HG03342 (cell line): ENCODE data around the gene NOTCH1.
"Not testable (repeated sequence)": the region's sequence is repeated elsewhere in the genome, so short reads cannot be mapped to it uniquely, and the experiment has no call there.

Experiments used
- ATAC-seq: cut with Tn5 transposase; IDR thresholded peaks from one replicate; pipeline ENCODE4 v1.9.1; 2021; ENCODE audit warnings: mild to moderate bottlenecking, moderate library complexity; ENCODE audit not compliant: unreplicated experiment

The NOTCH1 gene

GRCh38 chr9:136565086-136565714, 19.4 kb upstream of the NOTCH1 start:
- ATAC-seq: no peak

DNA sequence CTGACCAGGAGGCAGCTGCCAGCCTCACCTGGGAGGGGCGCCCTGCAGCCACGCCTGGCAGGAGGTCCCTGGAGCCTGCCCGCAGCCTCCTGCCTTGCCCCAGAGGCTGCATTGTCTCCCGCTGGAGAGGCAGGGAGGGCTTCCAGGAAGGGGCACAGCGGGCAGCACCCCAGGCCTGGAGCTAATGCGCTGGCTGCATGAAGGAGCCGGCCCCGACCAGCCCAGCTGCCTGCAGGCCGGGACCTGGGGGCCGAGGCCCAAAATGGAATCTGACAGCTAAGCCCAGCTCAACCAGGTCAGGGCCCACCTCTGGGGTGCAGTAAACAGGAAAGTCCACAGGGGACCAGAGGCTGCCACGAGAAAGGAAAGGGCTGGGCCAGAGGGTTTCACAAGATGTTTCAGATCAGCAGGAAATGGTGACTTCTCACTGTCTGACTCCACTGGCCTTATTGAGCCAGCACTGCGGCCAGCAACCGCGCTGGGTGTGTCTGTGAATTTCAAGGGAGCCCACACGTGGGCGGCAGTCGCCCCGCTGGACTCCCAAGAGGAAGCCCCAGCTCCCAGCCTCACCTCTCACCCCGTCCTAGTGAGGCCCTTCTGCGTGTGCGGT, 18.6 kb upstream of the NOTCH1 start:
- no peak for ATAC-seq

GRCh38 chr9:136563646-136564325, 17.9 kb upstream of the NOTCH1 start:
- ATAC-seq: no peak

DNA sequence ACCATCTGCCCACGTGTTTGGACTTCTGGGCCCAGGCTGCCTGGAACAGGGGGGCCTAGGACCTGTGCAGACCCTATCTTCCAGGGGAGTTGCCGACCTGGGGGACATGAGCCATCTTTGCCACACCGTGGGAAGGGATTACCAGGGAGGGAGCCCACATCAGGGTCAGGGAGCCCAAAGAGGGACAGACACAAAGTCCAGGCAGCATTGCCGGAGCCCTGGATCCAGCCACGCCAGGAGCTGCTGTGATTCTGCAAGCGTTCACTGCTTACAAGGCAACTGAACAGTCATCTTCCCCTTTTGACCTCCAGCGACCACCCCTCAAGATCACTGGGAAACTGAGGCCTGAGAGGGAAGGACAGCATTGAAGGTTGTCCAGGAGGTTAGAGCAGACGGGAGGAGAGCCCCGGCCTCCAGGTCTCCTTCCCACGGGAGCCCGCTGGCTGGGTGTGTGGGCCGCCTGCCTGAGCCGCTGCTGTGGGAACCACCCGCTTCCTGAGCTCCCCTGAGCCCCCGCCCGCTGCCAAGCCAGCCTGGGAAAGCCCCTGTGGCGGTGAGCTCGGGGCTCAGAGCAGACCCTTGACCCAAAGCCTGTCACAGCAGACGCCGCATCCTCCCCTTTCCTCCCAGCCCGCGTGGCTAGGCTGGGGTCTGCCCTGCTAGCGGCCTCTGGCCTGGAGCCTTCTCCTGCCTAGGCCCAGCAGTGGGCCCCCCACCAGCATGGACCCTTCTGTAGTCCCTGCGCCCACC, 17.1 kb upstream of the NOTCH1 start:
- ATAC-seq: no peak

GRCh38 chr9:136561779-136562178, 15.9 kb upstream of the NOTCH1 start:
- no peak for ATAC-seq

- no peak for ATAC-seq
These were observed 14.7 kb upstream of the NOTCH1 start for GRCh38 chr9:136560586-136560985.

- not testable (repeated sequence) for ATAC-seq
These were observed 13.5 kb upstream of the NOTCH1 start for GRCh38 chr9:136559371-136559770.

DNA sequence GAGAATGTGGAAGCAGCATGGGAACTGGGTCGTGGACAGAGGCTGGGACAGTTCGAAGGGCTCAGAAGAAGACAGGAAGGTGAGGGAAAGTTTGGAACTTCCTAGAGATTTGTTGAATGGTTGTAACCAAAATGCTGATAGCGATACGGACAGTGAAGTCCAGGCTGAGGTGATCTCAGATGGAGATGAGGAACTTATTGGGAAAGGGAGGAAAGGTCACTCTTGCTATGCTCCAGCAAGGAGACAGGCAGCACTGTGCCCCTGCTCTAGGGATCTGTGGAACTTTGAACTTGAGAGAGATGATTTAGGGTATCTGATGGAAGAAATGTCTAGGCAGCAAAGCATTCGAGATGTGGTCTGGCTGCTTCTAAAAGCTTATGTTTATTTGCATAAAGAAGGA, 13.0 kb upstream of the NOTCH1 start:
- ATAC-seq: not testable (repeated sequence)

- ATAC-seq: no peak
These were observed 12.5 kb upstream of the NOTCH1 start for GRCh38 chr9:136558373-136558772.

GRCh38 chr9:136557036-136557435, 11.2 kb upstream of the NOTCH1 start:
- ATAC-seq: no peak

GRCh38 chr9:136556166-136556565, 10.3 kb upstream of the NOTCH1 start:
- ATAC-seq: no peak

- ATAC-seq: no peak
These were observed 9.0 kb upstream of the NOTCH1 start for GRCh38 chr9:136554870-136555269.

GRCh38 chr9:136553581-136553980, 7.7 kb upstream of the NOTCH1 start:
- ATAC-seq: no peak

GRCh38 chr9:136552117-136552703, 6.4 kb upstream of the NOTCH1 start:
- no peak for ATAC-seq

GRCh38 chr9:136551401-136552116, 5.7 kb upstream of the NOTCH1 start:
- ATAC-seq: no peak

- no peak for ATAC-seq
These were observed 4.8 kb upstream of the NOTCH1 start for GRCh38 chr9:136550439-136551289.

GRCh38 chr9:136549010-136549980, 3.4 kb upstream of the NOTCH1 start:
- no peak for ATAC-seq

GRCh38 chr9:136547508-136548215, 1.8 kb upstream of the NOTCH1 start:
- ATAC-seq: no peak
